ENCODE data around the gene GRB7.

DNA sequence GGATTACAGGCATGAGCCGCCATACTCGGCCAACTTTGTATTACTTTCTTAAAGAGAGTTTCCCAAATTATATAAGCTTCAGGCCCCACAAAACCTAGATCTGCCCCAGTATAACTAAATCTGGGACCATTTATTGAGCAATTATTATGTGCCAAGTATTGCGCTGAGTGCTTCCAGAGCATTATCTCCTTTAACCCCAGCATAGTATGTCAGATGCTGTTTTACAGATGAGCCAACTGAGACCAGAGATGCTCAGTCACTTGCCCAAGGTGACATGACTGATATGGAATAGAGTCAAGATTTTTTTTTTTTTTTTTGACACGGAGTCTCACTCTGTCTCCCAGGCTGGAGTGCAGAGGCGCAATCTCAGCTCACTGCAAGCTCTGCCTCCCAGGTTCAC lies 39.8 kb upstream of the GRB7 start:
- no peak for TF ChIP-seq POLR2A (IDR thresholded peaks at IDR 0.05)
- TF ChIP-seq, protein P1, sequence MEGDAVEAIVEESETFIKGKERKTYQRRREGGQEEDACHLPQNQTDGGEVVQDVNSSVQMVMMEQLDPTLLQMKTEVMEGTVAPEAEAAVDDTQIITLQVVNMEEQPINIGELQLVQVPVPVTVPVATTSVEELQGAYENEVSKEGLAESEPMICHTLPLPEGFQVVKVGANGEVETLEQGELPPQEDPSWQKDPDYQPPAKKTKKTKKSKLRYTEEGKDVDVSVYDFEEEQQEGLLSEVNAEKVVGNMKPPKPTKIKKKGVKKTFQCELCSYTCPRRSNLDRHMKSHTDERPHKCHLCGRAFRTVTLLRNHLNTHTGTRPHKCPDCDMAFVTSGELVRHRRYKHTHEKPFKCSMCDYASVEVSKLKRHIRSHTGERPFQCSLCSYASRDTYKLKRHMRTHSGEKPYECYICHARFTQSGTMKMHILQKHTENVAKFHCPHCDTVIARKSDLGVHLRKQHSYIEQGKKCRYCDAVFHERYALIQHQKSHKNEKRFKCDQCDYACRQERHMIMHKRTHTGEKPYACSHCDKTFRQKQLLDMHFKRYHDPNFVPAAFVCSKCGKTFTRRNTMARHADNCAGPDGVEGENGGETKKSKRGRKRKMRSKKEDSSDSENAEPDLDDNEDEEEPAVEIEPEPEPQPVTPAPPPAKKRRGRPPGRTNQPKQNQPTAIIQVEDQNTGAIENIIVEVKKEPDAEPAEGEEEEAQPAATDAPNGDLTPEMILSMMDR (IDR thresholded peaks at IDR 0.05 in 4 of 5, conservative IDR thresholded peaks at IDR 0.05 in 1 of 5): no peak
